Glutamatergic neuron (in vitro differentiated cells): ENCODE data around the gene PARP12. TPM values are rescaled to one million over a fixed set of nuclear protein-coding genes. Genes with fewer than 3 reads are reported as not detected.

ENCODE experiments used
- DNase-seq: peaks from one replicate; pipeline ENCODE4 v3.0.0; 2022
- H3K27ac Mint-ChIP-seq: one replicate; pipeline ENCODE4 v1.8.0; 2020; ENCODE audit warnings: mild to moderate bottlenecking, mixed read lengths, inconsistent platforms; ENCODE audit not compliant: unreplicated experiment
- H3K27me3 Mint-ChIP-seq: one replicate; pipeline ENCODE4 v1.8.0; 2020; ENCODE audit warnings: mild to moderate bottlenecking, moderate library complexity, mixed read lengths, inconsistent platforms; ENCODE audit not compliant: unreplicated experiment
- H3K36me3 Mint-ChIP-seq: one replicate; pipeline ENCODE4 v1.8.0; 2020; ENCODE audit warnings: mild to moderate bottlenecking, mixed read lengths, inconsistent platforms; ENCODE audit not compliant: unreplicated experiment
- H3K4me1 Mint-ChIP-seq: one replicate; pipeline ENCODE4 v1.8.0; 2020; ENCODE audit warnings: mild to moderate bottlenecking, low read depth, mixed read lengths, inconsistent platforms; ENCODE audit not compliant: unreplicated experiment
- H3K4me3 Mint-ChIP-seq: one replicate; pipeline ENCODE4 v1.8.0; 2020; ENCODE audit warnings: mild to moderate bottlenecking, mixed read lengths, inconsistent platforms; ENCODE audit not compliant: unreplicated experiment
- H3K9me3 Mint-ChIP-seq: one replicate; pipeline ENCODE4 v1.8.0; 2020; ENCODE audit warnings: mild to moderate bottlenecking, moderate library complexity, mixed read lengths, inconsistent platforms; ENCODE audit not compliant: unreplicated experiment
- CTCF ChIP-seq: fragments of 200-600 bp; sonication (generic); IDR thresholded peaks from one replicate; pipeline ENCODE4 v1.5.0; 2021; ENCODE audit not compliant: partially characterized antibody, unreplicated experiment
- total RNA-seq: library from RNA; stranded (reverse); fragmentation: NEBNext Ultra II Directional; extraction: Animal tissue kit (Norgen Biotek cat#: 25700); gene quantifications from one replicate; pipeline ENCODE4 v1.2.1, GENCODE V29; 2021; ENCODE audit not compliant: unreplicated experiment

Gene PARP12
- total RNA-seq, 1 donor from 2014 or later, result 0.15 TPM

GRCh38 chr7:140068033-140068432, 5.3 kb upstream of the PARP12 start:
- H3K9me3 Mint-ChIP-seq, result peaks cover 2% of the 10 kb centered on the region
- peaks cover 20% of the 10 kb centered on the region for H3K36me3 Mint-ChIP-seq
- H3K4me1 Mint-ChIP-seq, result no peaks in the 10 kb centered on the region
- DNase-seq, result no peak
- no peak overlapping the region for H3K4me3 Mint-ChIP-seq
- TF ChIP-seq CTCF, result no peak
- H3K27me3 Mint-ChIP-seq, result peaks cover 4% of the 10 kb centered on the region
- H3K27ac Mint-ChIP-seq, result no peak overlapping the region

GRCh38 chr7:140067052-140067451, 4.3 kb upstream of the PARP12 start:
- H3K4me3 Mint-ChIP-seq, result no peak overlapping the region
- no peaks in the 10 kb centered on the region for H3K4me1 Mint-ChIP-seq
- H3K27me3 Mint-ChIP-seq, result peaks cover 4% of the 10 kb centered on the region
- H3K9me3 Mint-ChIP-seq, result peaks cover 2% of the 10 kb centered on the region
- TF ChIP-seq CTCF, result no peak
- DNase-seq, result no peak
- H3K27ac Mint-ChIP-seq, result no peak overlapping the region
- H3K36me3 Mint-ChIP-seq, result peaks cover 20% of the 10 kb centered on the region

- peaks cover 2% of the 10 kb centered on the region for H3K9me3 Mint-ChIP-seq
- no peaks in the 10 kb centered on the region for H3K4me1 Mint-ChIP-seq
- TF ChIP-seq CTCF, result no peak
- no peak overlapping the region for H3K27ac Mint-ChIP-seq
- H3K27me3 Mint-ChIP-seq, result peaks cover 9% of the 10 kb centered on the region
- H3K36me3 Mint-ChIP-seq, result peaks cover 16% of the 10 kb centered on the region
- H3K4me3 Mint-ChIP-seq, result no peak overlapping the region
- DNase-seq, result no peak
These were observed 628 bp downstream of the PARP12 start for GRCh38 chr7:140062118-140062527.

- no peak for DNase-seq
- H3K27ac Mint-ChIP-seq, result no peak overlapping the region
- peaks cover 11% of the 10 kb centered on the region for H3K36me3 Mint-ChIP-seq
- H3K27me3 Mint-ChIP-seq, result peaks cover 9% of the 10 kb centered on the region
- TF ChIP-seq CTCF, result no peak
- no peak overlapping the region for H3K4me3 Mint-ChIP-seq
- peaks cover 2% of the 10 kb centered on the region for H3K9me3 Mint-ChIP-seq
- no peaks in the 10 kb centered on the region for H3K4me1 Mint-ChIP-seq
These were observed 1.2 kb downstream of the PARP12 start for GRCh38 chr7:140061607-140061930.

GRCh38 chr7:140060788-140061606, 1.8 kb downstream of the PARP12 start:
- Mint-ChIP-seq H3K36me3 (peaks cover 5% of the 10 kb centered on the region), H3K4me3 (no peak overlapping the region), H3K27ac (no peak overlapping the region), H3K4me1 (no peaks in the 10 kb centered on the region), H3K9me3 (peaks cover 2% of the 10 kb centered on the region), H3K27me3 (peaks cover 9% of the 10 kb centered on the region)
- no peak for DNase-seq
- TF ChIP-seq CTCF, result no peak
